Anterior cingulate cortex (tissue), 58 donors: Measurements from ENCODE around the gene MEOX2.

Source experiments
- DNase-seq, 58 donors: peaks; one replicate each; lab custom pipeline; 2025; lab: John Stamatoyannopoulos, UW

Gene MEOX2

GRCh38 chr7:15620491-15621185 is 65.8 kb downstream of the MEOX2 start:
- DNase-seq, result no peak

- no peak for DNase-seq
Measured at GRCh38 chr7:15618275-15618674, 68.2 kb downstream of the MEOX2 start.

GRCh38 chr7:15612205-15612604 is 74.3 kb downstream of the MEOX2 start:
- no peak for DNase-seq

- no peak for DNase-seq
Measured at GRCh38 chr7:15610503-15610902, 76.0 kb downstream of the MEOX2 start.

GRCh38 chr7:15609287-15609686 is 77.2 kb downstream of the MEOX2 start:
- DNase-seq, result no peak

GRCh38 chr7:15607529-15608210 is 78.8 kb downstream of the MEOX2 start:
- no peak for DNase-seq

- no peak for DNase-seq
Measured at GRCh38 chr7:15606561-15606960, 79.9 kb downstream of the MEOX2 start.

GRCh38 chr7:15604166-15604565 is 82.3 kb downstream of the MEOX2 start:
- no peak for DNase-seq

- no peak for DNase-seq
Measured at GRCh38 chr7:15603124-15603523, 83.4 kb downstream of the MEOX2 start.

- DNase-seq, result no peak
Measured at GRCh38 chr7:15602236-15602635, 84.2 kb downstream of the MEOX2 start.

- DNase-seq, result no peak
Measured at GRCh38 chr7:15601175-15601574, 85.3 kb downstream of the MEOX2 start.

- DNase-seq, result no peak
Measured at GRCh38 chr7:15600298-15600697, 86.2 kb downstream of the MEOX2 start.

GRCh38 chr7:15594461-15594860 is 92.0 kb downstream of the MEOX2 start:
- no peak for DNase-seq

GRCh38 chr7:15593382-15593781 is 93.1 kb downstream of the MEOX2 start:
- no peak for DNase-seq

GRCh38 chr7:15586266-15586665 is 100.2 kb downstream of the MEOX2 start:
- no peak for DNase-seq

- no peak for DNase-seq
Measured at GRCh38 chr7:15584575-15584974, 101.9 kb downstream of the MEOX2 start.

- DNase-seq, result no peak
Measured at GRCh38 chr7:15582773-15583172, 103.7 kb downstream of the MEOX2 start.

GRCh38 chr7:15581352-15581951 is 105.0 kb downstream of the MEOX2 start:
- no peak for DNase-seq

GRCh38 chr7:15580604-15581351 is 105.7 kb downstream of the MEOX2 start:
- DNase-seq, result no peak

- no peak for DNase-seq
Measured at GRCh38 chr7:15577600-15577999, 108.9 kb downstream of the MEOX2 start.

GRCh38 chr7:15571301-15571878 is 115.1 kb downstream of the MEOX2 start:
- no peak for DNase-seq
